ENCODE results near the gene SMAD7. TPM values are rescaled to one million over a fixed set of nuclear protein-coding genes. Genes with fewer than 3 reads are reported as not detected.
A peak's percentile ranks its signal among the peaks of the same experiment; 100 is the strongest.

SMAD7 gene
- total RNA-seq, 2 donors from 2014 or later: 55.1 to 98.1 TPM

GRCh38 chr18:48946329-48946835 is 4.4 kb downstream of the SMAD7 start:
- peak overlapping the region; percentile 98 to 99 for H3K27ac ChIP-seq
- no peaks in the 10 kb centered on the region for H3K9me3 ChIP-seq
- H3K36me3 ChIP-seq: peaks cover 16% of the 10 kb centered on the region
- H3K4me3 ChIP-seq: peak overlapping the region; percentile 73 to 97
- TF ChIP-seq CTCF (IDR thresholded peaks at IDR 0.05): no peak
- peaks cover 0 to 69% of the 10 kb centered on the region in 2 donors for H3K4me1 ChIP-seq
- H3K27me3 ChIP-seq: no peaks in the 10 kb centered on the region
- DNase-seq (ENCODE audit: low spot score): no peak

GRCh38 chr18:48945953-48946217 is 4.9 kb downstream of the SMAD7 start:
- TF ChIP-seq CTCF (IDR thresholded peaks at IDR 0.05): no peak
- H3K27me3 ChIP-seq: no peaks in the 10 kb centered on the region
- no peak for DNase-seq (ENCODE audit: low spot score)
- H3K9me3 ChIP-seq: no peaks in the 10 kb centered on the region
- peak overlapping the region; percentile 98 to 99 for H3K27ac ChIP-seq
- H3K36me3 ChIP-seq: peaks cover 21% of the 10 kb centered on the region
- peaks cover 0 to 74% of the 10 kb centered on the region in 2 donors for H3K4me1 ChIP-seq
- H3K4me3 ChIP-seq: peak overlapping the region in 1 of 2 donors; percentile 97

GRCh38 chr18:48944634-48945033 is 6.1 kb downstream of the SMAD7 start:
- no peak for TF ChIP-seq CTCF (IDR thresholded peaks at IDR 0.05)
- H3K27ac ChIP-seq: peak overlapping the region; percentile 98 to 99
- no peaks in the 10 kb centered on the region for H3K27me3 ChIP-seq
- H3K9me3 ChIP-seq: no peaks in the 10 kb centered on the region
- H3K36me3 ChIP-seq: peaks cover 21% of the 10 kb centered on the region
- H3K4me1 ChIP-seq: peaks cover 0 to 87% of the 10 kb centered on the region in 2 donors
- H3K4me3 ChIP-seq: peak overlapping the region in 1 of 2 donors; percentile 7
- DNase-seq (ENCODE audit: low spot score): no peak

- H3K4me3 ChIP-seq: peak overlapping the region in 1 of 2 donors; percentile 7
- no peaks in the 10 kb centered on the region for H3K9me3 ChIP-seq
- H3K27me3 ChIP-seq: no peaks in the 10 kb centered on the region
- no peak for TF ChIP-seq CTCF (IDR thresholded peaks at IDR 0.05)
- H3K4me1 ChIP-seq: peaks cover 0 to 94% of the 10 kb centered on the region in 2 donors
- peaks cover 21% of the 10 kb centered on the region for H3K36me3 ChIP-seq
- no peak for DNase-seq (ENCODE audit: low spot score)
- H3K27ac ChIP-seq: peak overlapping the region; percentile 98 to 99
These were observed 6.8 kb downstream of the SMAD7 start for GRCh38 chr18:48943736-48944527.

GRCh38 chr18:48943333-48943732 is 7.4 kb downstream of the SMAD7 start:
- no peak for DNase-seq (ENCODE audit: low spot score)
- peaks cover 21% of the 10 kb centered on the region for H3K36me3 ChIP-seq
- peak overlapping the region in 1 of 2 donors; percentile 7 for H3K4me3 ChIP-seq
- peaks cover 0 to 100% of the 10 kb centered on the region in 2 donors for H3K4me1 ChIP-seq
- TF ChIP-seq CTCF (IDR thresholded peaks at IDR 0.05): no peak
- no peaks in the 10 kb centered on the region for H3K27me3 ChIP-seq
- no peaks in the 10 kb centered on the region for H3K9me3 ChIP-seq
- H3K27ac ChIP-seq: peak overlapping the region; percentile 98 to 99
